ENCODE results near the gene HYAL3.
"Not testable (repeated sequence)": the region's sequence is repeated elsewhere in the genome, so short reads cannot be mapped to it uniquely, and the experiment has no call there.

Gene HYAL3

GRCh38 chr3:50288387-50289007, 10.7 kb downstream of the HYAL3 start:
- no peak for DNase-seq

DNA sequence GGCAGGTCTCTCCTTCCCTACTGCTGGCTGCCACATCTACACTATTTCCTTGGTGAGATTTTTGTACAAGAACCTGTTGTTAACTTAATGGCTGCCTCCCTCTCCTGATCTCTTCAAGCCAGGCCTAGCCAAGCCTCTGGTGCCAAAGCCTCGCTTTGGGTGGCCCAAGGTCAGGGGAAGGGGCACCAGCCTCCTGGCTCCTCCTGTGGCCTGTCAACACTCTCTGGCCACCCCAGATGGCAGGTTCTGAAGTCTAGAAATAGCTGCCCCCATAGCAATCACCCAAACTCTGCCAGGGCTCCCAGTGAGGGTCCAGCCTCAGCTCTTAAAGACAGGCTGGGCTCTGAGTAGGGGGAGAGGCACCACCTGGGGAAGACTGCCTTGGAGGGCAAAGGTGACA, 11.9 kb downstream of the HYAL3 start:
- DNase-seq, result no peak

GRCh38 chr3:50286322-50287227, 12.6 kb downstream of the HYAL3 start:
- DNase-seq, result no peak

DNA sequence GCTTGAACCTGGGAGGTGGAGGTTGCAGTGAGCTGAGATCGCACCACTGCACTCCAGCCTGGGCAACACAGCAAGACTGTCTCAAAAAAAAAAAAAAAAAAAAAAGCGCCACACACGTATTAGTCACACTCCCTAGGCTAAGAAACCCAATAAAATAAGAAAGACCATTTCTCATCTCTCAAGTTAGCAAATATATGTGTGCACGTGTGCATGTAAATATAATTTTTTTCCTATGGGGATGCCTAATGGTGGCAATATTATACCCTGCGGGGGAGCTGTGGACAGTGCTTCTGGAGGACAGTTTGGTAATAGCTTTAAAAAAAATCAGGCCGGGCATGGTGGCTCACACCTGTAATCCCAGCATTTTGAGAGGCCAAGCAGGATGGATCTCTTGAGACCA, 15.1 kb downstream of the HYAL3 start:
- DNase-seq, result not testable (repeated sequence)

DNA sequence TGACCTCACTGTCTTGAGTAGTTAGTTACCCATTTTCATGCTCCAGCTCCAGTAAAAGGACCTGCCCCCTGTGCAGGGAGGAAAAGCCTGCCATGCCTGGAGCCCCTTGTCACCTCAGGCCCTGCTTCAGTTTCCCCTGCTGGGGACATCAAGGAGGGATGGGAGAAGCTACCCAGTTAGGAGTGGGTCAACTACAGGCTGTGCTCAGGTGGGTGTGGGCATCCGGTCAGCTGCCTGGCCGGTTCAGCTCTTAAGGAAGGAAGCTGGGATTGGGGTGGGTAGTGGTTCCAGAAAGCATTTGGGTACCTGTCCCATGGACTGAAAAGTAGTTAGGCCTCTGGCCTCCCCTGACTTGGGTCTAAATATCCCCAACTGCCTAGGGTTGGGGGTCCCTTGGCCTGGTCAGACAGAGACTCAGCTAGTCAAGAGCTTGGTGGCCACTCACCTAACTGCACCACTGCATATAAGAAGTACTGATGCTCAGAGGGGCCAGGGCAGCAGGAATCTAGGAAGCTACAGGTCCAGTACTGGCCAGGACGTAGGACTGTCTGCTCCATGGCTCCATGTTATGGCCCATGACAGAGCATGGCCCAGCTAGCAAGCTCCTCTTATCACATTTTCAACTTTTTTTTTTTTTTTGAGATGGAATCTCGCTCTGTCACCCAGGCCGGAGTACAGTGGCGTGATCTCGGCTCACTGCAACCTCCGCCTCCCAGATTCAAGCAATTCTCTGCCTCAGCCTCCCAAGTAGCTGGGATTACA, 19.8 kb downstream of the HYAL3 start:
- DNase-seq, result no peak

DNA sequence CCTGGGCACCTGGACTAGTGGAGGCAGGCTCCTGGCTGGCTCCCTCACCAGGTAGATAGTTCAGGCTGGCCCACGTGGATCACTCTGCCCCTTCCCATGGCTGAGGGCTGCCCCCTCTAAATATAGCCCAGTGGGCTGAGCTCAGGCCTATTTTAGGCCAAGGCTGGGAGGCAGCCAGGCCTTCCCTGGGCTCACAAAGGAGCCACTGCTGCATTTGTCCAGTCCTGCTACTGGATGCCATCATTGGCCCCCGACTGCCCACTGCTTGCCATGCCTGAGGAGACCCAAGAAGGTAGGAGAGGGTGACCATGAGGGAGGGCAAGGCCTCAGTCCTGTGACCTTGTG, 20.4 kb downstream of the HYAL3 start, which contains the start of gene LSMEM2:
LSMEM2 (plus strand) TSS at position 208 of the 345 bp plus-strand sequence; CDS start at position 235, 27 bp downstream.
- no peak for DNase-seq

DNA sequence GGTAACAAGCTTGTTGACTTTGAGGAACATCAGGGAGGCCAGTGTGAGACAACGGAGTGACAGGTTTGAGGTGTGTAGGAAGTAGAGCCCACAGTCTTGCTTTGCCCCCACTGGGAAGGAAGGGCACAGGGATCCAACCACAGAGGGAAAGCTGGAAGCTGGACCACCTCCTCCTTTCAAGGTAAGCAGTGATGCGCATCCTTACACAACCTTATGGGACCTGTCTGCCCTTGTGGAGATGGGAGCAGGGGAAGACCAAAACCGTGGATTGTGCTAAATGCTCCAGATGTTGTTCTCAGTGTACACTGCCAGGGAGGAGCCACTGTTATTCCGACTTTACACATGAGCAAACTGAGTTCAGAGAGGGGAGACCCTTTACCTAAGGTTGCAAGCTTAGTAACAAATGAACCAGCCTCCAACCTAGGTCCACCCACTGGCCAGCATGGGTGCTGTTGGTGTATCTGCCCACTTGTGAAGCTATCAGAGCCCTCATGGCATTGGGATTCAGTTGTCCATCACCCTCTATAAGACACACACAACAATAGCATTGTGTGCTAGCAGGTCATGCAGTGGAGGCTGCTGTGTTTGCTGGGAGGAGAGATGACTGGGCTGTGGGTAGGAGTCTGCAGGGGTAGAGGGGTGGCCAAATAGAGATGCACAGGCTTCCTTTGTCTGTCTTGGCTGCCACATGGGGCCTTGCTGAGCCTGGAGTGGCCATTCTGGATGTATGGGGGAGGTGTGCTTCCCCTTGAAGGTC, 20.9 kb downstream of the HYAL3 start:
- DNase-seq, result no peak

GRCh38 chr3:50276762-50277101, 22.5 kb downstream of the HYAL3 start:
- DNase-seq, result no peak

GRCh38 chr3:50275996-50276761, 23.0 kb downstream of the HYAL3 start:
- peak; percentile 42 for DNase-seq

GRCh38 chr3:50275141-50275995, 23.8 kb downstream of the HYAL3 start:
- DNase-seq, result no peak

DNA sequence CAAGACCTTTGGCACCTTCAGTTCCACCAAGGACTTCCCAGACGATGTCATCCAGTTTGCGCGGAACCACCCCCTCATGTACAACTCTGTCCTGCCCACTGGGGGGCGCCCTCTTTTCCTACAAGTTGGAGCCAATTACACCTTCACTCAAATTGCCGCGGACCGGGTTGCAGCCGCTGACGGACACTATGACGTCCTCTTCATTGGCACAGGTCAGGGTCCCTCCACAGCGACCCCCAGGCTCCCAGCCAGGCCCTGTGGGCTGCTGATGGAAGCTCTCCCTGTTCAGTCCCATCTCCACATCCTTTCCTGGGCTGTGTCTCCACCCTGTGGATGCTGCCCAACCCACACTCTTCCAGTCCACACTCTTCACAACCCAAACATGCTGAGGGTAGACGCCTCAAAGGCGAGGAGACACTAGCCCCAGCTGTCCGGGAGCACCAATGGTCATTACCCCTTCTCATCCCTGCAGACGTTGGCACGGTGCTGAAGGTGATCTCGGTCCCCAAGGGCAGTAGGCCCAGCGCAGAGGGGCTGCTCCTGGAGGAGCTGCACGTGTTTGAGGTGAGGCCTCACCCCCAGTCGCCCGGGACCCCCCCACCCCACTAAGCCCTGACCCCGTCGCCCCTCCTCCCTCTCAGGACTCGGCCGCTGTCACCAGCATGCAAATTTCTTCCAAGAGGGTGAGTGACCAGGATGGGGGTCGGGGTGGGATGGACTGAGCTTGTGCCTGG, 24.7 kb downstream of the HYAL3 start:
- DNase-seq, result peak; percentile 80

DNA sequence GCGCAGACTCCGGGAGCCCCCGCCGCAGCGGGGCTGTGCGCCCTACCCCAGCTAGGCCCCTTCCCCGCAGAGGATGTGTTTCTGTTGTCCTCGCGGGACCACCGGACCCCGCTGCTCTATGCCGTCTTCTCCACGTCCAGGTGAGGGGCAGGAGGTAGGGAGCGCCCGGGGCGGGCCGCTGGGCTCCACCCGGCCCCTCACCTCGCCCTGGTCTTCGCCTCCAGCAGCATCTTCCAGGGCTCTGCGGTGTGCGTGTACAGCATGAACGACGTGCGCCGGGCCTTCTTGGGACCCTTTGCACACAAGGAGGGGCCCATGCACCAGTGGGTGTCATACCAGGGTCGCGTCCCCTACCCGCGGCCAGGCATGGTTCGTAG, 25.5 kb downstream of the HYAL3 start:
- no peak for DNase-seq

- DNase-seq, result peak; percentile 92
These were observed 26.1 kb downstream of the HYAL3 start for GRCh38 chr3:50272911-50273688.

DNA sequence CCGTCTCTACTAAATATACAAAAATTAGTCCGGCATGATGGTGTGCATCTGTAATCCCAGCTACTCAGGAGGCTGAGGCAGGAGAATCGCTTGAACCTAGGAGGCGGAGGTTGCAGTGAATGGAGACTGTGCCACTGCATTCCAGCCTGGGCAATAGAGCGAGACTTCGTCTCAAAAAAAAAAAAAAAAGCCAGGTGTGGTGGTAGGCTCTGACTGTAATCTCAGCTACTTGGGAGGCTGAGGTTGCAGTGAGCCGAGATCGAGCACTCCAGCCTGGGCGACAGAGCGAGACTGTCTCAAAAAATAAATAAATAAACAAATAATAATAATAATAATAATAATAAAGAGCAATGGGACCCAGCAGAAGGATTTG, 26.7 kb downstream of the HYAL3 start:
- DNase-seq, result not testable (repeated sequence)

DNA sequence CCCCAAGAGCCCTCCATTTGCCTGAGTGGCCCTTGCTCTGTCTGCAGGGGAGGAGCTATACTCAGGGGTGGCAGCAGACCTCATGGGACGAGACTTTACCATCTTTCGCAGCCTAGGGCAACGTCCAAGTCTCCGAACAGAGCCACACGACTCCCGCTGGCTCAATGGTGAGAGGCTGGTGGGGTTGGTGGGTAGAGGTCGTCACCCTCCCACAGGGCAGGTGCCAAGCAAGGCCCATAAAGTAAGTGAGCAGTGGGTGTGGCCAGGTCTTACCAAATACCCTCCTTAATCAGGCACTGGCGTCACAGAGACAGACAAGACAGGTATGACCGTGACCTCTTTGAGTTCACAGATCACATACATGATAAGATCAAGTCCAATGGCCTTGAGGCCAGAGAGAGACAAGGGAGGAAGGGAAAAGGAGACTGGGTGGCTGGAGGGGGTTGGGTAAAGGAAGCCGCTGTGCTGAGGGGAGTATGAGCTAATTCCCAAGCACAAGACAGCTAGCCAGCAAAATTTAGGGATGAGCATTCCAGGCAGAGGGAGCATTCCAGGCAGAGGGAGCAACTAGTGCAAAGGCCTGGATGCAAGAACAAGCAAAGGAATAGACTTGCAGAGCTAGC, 27.8 kb downstream of the HYAL3 start:
- no peak for DNase-seq

DNA sequence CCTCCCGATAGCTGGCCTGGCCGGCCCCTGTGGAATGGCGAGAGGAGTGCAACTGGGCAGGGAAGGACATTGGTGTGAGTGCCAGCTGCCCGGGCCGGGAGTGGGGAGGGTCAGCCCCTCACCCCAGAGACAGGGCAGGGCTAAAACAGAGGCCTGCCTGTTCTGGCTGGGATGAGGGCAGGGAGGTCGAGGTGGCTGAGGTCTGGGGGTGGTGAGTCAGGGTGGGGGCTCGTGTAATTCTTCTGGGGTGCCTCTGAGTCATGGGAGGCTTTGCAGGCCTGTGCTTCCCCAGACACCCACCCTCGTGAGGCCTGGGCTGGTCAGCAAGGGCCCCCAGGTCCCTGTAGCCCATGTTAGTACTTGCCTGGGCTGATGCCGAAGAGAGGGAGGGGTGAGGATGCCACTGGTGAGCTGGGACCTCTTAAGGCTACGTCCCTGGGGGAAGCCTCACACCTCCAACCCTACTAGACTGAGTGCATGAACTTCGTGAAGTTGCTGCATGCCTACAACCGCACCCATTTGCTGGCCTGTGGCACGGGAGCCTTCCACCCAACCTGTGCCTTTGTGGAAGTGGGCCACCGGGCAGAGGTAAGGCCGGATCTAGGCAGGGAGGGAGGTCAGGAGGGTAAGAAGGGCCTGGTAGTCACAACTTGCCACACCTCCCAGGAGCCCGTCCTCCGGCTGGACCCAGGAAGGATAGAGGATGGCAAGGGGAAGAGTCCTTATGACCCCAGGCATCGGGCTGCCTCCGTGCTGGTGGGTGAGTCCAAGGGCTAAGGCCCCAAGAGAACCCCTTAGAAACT, 28.6 kb downstream of the HYAL3 start:
- no peak for DNase-seq

GRCh38 chr3:50269977-50270413, 29.2 kb downstream of the HYAL3 start:
- DNase-seq, result no peak

GRCh38 chr3:50269460-50269859, 29.7 kb downstream of the HYAL3 start:
- DNase-seq, result no peak

Measured in activated CD4-positive, alpha-beta T cell treated with anti-CD3 and anti-CD28 coated beads, Interleukin-2, amount 50 U/mL, for 16 hours (primary cell).